ENCODE measurements around the gene CRB2.

CRB2 gene

GRCh38 chr9:123349691-123350480 is 6.1 kb upstream of the CRB2 start:
- ATAC-seq (peak; percentile 75), DNase-seq (ENCODE audit: low spot score in 2 of 2) (peak; percentile 77 to 88)
- H3K9me3 Mint-ChIP-seq, result no peaks in the 10 kb centered on the region
- H3K27ac Mint-ChIP-seq, result no peak overlapping the region
- no peaks in the 10 kb centered on the region for H3K36me3 Mint-ChIP-seq
- H3K4me3 Mint-ChIP-seq, result no peak overlapping the region
- peaks cover 16% of the 10 kb centered on the region for H3K4me1 Mint-ChIP-seq

GRCh38 chr9:123350590-123351310 is 5.2 kb upstream of the CRB2 start:
- no peaks in the 10 kb centered on the region for H3K9me3 Mint-ChIP-seq
- H3K4me1 Mint-ChIP-seq, result peaks cover 16% of the 10 kb centered on the region
- no peak overlapping the region for H3K27ac Mint-ChIP-seq

GRCh38 chr9:123353041-123353440 is 3.0 kb upstream of the CRB2 start:
- peaks cover 16% of the 10 kb centered on the region for H3K4me1 Mint-ChIP-seq
- H3K36me3 Mint-ChIP-seq, result no peaks in the 10 kb centered on the region
- H3K4me3 Mint-ChIP-seq, result no peak overlapping the region
- DNase-seq (ENCODE audit: low spot score in 2 of 2), result no peak
- ATAC-seq, result no peak
- H3K27ac Mint-ChIP-seq, result no peak overlapping the region
- H3K9me3 Mint-ChIP-seq, result no peaks in the 10 kb centered on the region

More at GRCh38 chr9:123350590-123351310, 5.2 kb upstream of the CRB2 start:
- DNase-seq (ENCODE audit: low spot score in 2 of 2) (no peak), ATAC-seq (no peak)
- H3K36me3 Mint-ChIP-seq, result no peaks in the 10 kb centered on the region
- no peak overlapping the region for H3K4me3 Mint-ChIP-seq

GRCh38 chr9:123353984-123354591 is 1.9 kb upstream of the CRB2 start:
- DNase-seq (ENCODE audit: low spot score in 2 of 2), result peak; percentile 61 to 87
- H3K9me3 Mint-ChIP-seq, result no peaks in the 10 kb centered on the region
- H3K27ac Mint-ChIP-seq, result no peak overlapping the region
- H3K4me3 Mint-ChIP-seq, result no peak overlapping the region
- peaks cover 16% of the 10 kb centered on the region for H3K4me1 Mint-ChIP-seq
- no peaks in the 10 kb centered on the region for H3K36me3 Mint-ChIP-seq
- peak; percentile 71 for ATAC-seq

- Mint-ChIP-seq H3K9me3 (no peaks in the 10 kb centered on the region), H3K4me3 (no peak overlapping the region), H3K4me1 (peaks cover 21% of the 10 kb centered on the region), H3K27ac (peak overlapping the region; percentile 76), H3K36me3 (no peaks in the 10 kb centered on the region)
- ATAC-seq (no peak), DNase-seq (ENCODE audit: low spot score in 2 of 2) (no peak)
These were observed 1.0 kb upstream of the CRB2 start for GRCh38 chr9:123354806-123355508.

- no peak overlapping the region for H3K27ac Mint-ChIP-seq
- no peaks in the 10 kb centered on the region for H3K9me3 Mint-ChIP-seq
- H3K36me3 Mint-ChIP-seq, result no peaks in the 10 kb centered on the region
- H3K4me1 Mint-ChIP-seq, result peaks cover 14% of the 10 kb centered on the region
- no peak for DNase-seq (ENCODE audit: low spot score in 2 of 2)
- no peak overlapping the region for H3K4me3 Mint-ChIP-seq
- no peak for ATAC-seq
These were observed 1.1 kb downstream of the CRB2 start for GRCh38 chr9:123356851-123357742.

- Mint-ChIP-seq H3K27ac (no peak overlapping the region), H3K4me1 (peaks cover 14% of the 10 kb centered on the region), H3K9me3 (no peaks in the 10 kb centered on the region), H3K36me3 (no peaks in the 10 kb centered on the region), H3K4me3 (no peak overlapping the region)
- no peak for DNase-seq (ENCODE audit: low spot score in 2 of 2)
- ATAC-seq, result no peak
These were observed 1.7 kb downstream of the CRB2 start for GRCh38 chr9:123357743-123358059.

GRCh38 chr9:123358181-123358905 is 2.3 kb downstream of the CRB2 start:
- Mint-ChIP-seq H3K27ac (no peak overlapping the region), H3K4me3 (no peak overlapping the region), H3K9me3 (no peaks in the 10 kb centered on the region), H3K36me3 (no peaks in the 10 kb centered on the region), H3K4me1 (peaks cover 14% of the 10 kb centered on the region)
- DNase-seq (ENCODE audit: low spot score in 2 of 2) (no peak), ATAC-seq (no peak)

GRCh38 chr9:123359106-123359505 is 3.1 kb downstream of the CRB2 start:
- H3K36me3 Mint-ChIP-seq, result no peaks in the 10 kb centered on the region
- DNase-seq (ENCODE audit: low spot score in 2 of 2), result no peak
- no peaks in the 10 kb centered on the region for H3K9me3 Mint-ChIP-seq
- no peak overlapping the region for H3K27ac Mint-ChIP-seq
- no peak overlapping the region for H3K4me3 Mint-ChIP-seq
- no peak for ATAC-seq
- H3K4me1 Mint-ChIP-seq, result peaks cover 13% of the 10 kb centered on the region

DNA sequence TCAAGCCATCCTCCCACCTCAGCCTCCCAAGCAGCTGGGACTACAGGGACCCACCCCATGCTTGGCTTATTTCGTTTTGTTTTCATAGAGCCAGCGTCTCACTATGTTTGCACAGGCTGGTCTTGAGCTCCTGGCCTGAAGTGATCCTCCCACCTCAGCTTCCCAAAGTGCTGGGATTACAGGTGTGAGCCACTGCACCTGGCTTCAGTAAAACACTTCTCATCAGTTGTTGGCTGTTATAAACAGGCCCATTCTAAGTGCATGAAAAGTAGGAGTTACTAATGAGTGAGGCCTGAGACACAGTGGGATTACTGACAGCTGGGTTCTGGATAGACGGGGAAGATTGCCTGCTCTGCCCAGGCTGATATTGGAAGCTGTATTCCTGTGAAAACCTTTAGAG is 3.5 kb downstream of the CRB2 start:
- Mint-ChIP-seq H3K27ac (no peak overlapping the region), H3K4me3 (no peak overlapping the region), H3K4me1 (peaks cover 14% of the 10 kb centered on the region), H3K9me3 (no peaks in the 10 kb centered on the region), H3K36me3 (no peaks in the 10 kb centered on the region)
- ATAC-seq (no peak), DNase-seq (ENCODE audit: low spot score in 2 of 2) (no peak)

GRCh38 chr9:123360161-123361085 is 4.4 kb downstream of the CRB2 start:
- Mint-ChIP-seq H3K4me3 (no peak overlapping the region), H3K36me3 (no peaks in the 10 kb centered on the region), H3K4me1 (peaks cover 14% of the 10 kb centered on the region), H3K27ac (no peak overlapping the region), H3K9me3 (no peaks in the 10 kb centered on the region)
- ATAC-seq (peak; percentile 34), DNase-seq (ENCODE audit: low spot score in 2 of 2) (peak in 1 of 2 donors; percentile 15)

- H3K4me3 Mint-ChIP-seq, result no peak overlapping the region
- ATAC-seq (no peak), DNase-seq (ENCODE audit: low spot score in 2 of 2) (no peak)
- no peak overlapping the region for H3K27ac Mint-ChIP-seq
- no peaks in the 10 kb centered on the region for H3K36me3 Mint-ChIP-seq
- H3K4me1 Mint-ChIP-seq, result peaks cover 14% of the 10 kb centered on the region
- H3K9me3 Mint-ChIP-seq, result no peaks in the 10 kb centered on the region
These were observed 5.2 kb downstream of the CRB2 start for GRCh38 chr9:123361086-123361730.

All from stimulated activated effector memory CD8-positive, alpha-beta T cell treated with anti-CD3 and anti-CD28 coated beads, Interleukin-12 subunit alpha, Interleukin-12 subunit beta, amount 100 ng/mL, for 72 hours (primary cell).